GM13977 (cell line): Measurements from ENCODE around the gene UBTD2.

Source experiments
- DNase-seq: peaks from one replicate; pipeline ENCODE4 v3.0.0; 2012; ENCODE audit warnings: low spot score
- in situ Hi-C: fragments of 300-500 bp; cut with MboI; formaldehyde crosslinking; loops from one replicate; pipeline ENCODE4 v1.12.0; 2022; ENCODE audit warnings: low sequenced_read_pairs, low pct_unique_long_range_greater_than_20kb, mixed read lengths, inconsistent platforms; ENCODE audit not compliant: unreplicated experiment
- TF ChIP-seq, protein P1 (sequence below): IDR thresholded peaks from 2 replicates; pipeline ENCODE4 v1.5.1; 2012; ENCODE audit warnings: mild to moderate bottlenecking, control low read depth; ENCODE audit not compliant: insufficient read depth; ENCODE audit errors: extremely low read depth, missing control alignments

The UBTD2 gene

DNA sequence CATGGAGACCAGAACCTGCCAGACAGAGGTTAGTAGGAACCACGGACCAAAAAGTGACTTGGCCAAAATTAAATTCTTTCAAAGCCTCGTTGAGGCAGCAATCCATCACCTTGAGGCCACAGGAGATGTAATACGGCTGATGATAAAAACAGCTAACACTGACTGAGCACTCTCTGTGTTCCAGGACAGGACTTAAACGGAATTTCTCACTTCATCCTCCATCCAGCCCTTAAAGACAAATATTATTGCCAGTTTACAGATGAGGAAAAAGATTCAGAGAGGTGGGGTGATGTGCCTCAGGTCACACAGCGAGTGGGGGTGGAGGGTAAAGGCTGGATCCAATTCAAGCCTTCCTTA lies 120.6 kb downstream of the UBTD2 start:
- no peak for DNase-seq
- TF ChIP-seq, protein P1, sequence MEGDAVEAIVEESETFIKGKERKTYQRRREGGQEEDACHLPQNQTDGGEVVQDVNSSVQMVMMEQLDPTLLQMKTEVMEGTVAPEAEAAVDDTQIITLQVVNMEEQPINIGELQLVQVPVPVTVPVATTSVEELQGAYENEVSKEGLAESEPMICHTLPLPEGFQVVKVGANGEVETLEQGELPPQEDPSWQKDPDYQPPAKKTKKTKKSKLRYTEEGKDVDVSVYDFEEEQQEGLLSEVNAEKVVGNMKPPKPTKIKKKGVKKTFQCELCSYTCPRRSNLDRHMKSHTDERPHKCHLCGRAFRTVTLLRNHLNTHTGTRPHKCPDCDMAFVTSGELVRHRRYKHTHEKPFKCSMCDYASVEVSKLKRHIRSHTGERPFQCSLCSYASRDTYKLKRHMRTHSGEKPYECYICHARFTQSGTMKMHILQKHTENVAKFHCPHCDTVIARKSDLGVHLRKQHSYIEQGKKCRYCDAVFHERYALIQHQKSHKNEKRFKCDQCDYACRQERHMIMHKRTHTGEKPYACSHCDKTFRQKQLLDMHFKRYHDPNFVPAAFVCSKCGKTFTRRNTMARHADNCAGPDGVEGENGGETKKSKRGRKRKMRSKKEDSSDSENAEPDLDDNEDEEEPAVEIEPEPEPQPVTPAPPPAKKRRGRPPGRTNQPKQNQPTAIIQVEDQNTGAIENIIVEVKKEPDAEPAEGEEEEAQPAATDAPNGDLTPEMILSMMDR = no peak
- in situ Hi-C loops = no loop called here

DNA sequence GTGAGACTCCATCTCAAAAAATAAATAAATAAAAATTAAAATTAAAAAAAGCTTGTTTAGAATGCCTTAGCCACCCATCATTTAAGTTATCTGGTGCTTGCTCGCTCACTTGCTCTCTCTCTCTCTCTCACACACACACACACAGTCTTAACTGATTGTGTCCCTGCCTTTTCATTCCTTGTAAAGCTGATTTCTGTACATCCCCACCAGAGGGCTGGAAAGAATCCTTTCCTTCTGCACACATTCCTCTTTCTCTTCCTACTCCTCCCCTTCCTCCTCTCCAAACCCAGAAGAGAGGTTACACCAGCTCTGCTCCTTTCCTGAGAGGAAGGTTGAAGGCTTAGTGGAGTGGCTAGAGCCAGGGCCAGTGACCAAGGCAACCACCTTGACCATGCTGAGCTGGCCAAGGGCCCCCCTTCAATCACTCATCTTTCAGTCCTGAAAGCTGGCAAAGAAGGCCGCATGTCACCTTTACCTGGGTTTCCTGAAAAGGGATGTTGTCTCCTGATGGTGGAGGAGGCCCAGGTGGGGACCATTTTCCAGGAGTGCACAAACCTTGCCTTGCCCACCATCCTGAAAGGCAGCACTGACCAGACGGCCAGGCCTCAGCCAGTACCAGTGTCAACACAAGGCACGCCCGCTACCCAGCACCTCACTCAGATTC lies 121.1 kb downstream of the UBTD2 start:
- DNase-seq = no peak
- TF ChIP-seq, protein P1 = no peak
- in situ Hi-C loops = no loop called here

DNA sequence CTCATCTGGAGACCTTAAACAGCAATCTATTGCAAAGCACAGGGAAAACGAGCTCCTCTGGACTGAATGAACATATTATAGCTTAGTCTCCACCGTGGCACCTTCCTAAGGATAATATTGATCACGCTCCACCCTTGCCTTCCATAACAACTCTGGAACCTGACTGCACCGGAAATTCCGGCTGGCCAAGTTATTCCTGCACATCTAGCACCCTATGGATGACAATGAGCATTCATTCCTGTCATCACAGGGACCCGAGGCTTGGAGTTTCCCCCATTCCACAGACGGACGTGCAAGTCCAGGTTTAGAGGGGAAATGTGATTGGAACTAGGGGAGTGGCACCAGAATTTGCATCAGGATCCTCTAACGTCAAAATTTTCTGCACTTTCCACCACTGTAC lies 123.1 kb downstream of the UBTD2 start:
- no peak for DNase-seq
- in situ Hi-C loops = no loop called here
- TF ChIP-seq, protein P1 = no peak
